ENCODE results near the gene RSPH6A. TPM values are rescaled to one million over a fixed set of nuclear protein-coding genes. Genes with fewer than 3 reads are reported as not detected.
A peak's percentile ranks its signal among the peaks of the same experiment; 100 is the strongest.

RSPH6A gene
- polyA plus RNA-seq, 1 of the 3 experiments (the other 2 are of a cell fraction), result 0.02 TPM

GRCh38 chr19:45786533-45786894 lies 28.6 kb downstream of the RSPH6A start:
- no peaks in the 10 kb centered on the region for H3K27me3 ChIP-seq (ENCODE audit: insufficient read depth)
- H3K36me3 ChIP-seq (replicated peaks in 1 of 2; ENCODE audit: control insufficient read depth in 1 of 2, insufficient read depth in 2 of 2, low read length in 1 of 2), result peaks cover 27 to 41% of the 10 kb centered on the region in 2 experiments
- 95% methylated on average over 15 of the region's 21 CpGs for WGBS (ENCODE audit: low lambda C conversion rate)
- no peaks in the 10 kb centered on the region for H4K20me1 ChIP-seq (ENCODE audit: insufficient read depth)
- H3K9me2 ChIP-seq, result no peaks in the 10 kb centered on the region
- ChIA-PET CTCF (interaction anchor here (1.3 to 2.9 kb wide), 3 partner anchors 12 to 31 kb away, joined by 3 to 12 read pairs (median 4); partner anchors contain the start of gene SIX5), POLR2A (interaction anchor here (0.7 kb wide), 1 partner anchor 16 kb away, joined by 3 read pairs; no protein-coding TSS in a partner anchor)
- no peak for DNase-seq
- no peak overlapping the region for H3K4me2 ChIP-seq
- H2AFZ ChIP-seq (ENCODE audit: low read depth), result no peak overlapping the region
- H3K4me3 ChIP-seq (ENCODE audit: low read depth in 2 of 2, low read length in 1 of 2), result no peak overlapping the region
- H3F3A ChIP-seq (replicated peaks; ENCODE audit: insufficient read depth), result peaks cover 14% of the 10 kb centered on the region
- no peak overlapping the region for H3K9ac ChIP-seq
- H3K4me1 ChIP-seq (ENCODE audit: control insufficient read depth in 1 of 2, insufficient read depth in 2 of 2, low read depth in 1 of 2, low read length in 1 of 2), result peaks cover 21 to 32% of the 10 kb centered on the region in 2 experiments; a peak in 3 of 4 replicates
- peaks cover 73% of the 10 kb centered on the region for H3K79me2 ChIP-seq (ENCODE audit: insufficient read depth)
- TF ChIP-seq JUND (IDR thresholded peaks at IDR 0.05) (no peak), FOXJ3 (CRISPR knock-in tag; IDR thresholded peaks at IDR 0.05) (no peak), USF2 (IDR thresholded peaks at IDR 0.05; ENCODE audit: borderline replicate concordance, low read depth, low read length) (no peak), RAD21 (IDR thresholded peaks at IDR 0.05; ENCODE audit: low read length) (no peak), EZH2phosphoT487 (IDR thresholded peaks at IDR 0.05; ENCODE audit: borderline replicate concordance, low read depth) (no peak), MAX (IDR thresholded peaks at IDR 0.05; ENCODE audit: low read depth) (no peak)
- TF ChIP-seq, protein P1, sequence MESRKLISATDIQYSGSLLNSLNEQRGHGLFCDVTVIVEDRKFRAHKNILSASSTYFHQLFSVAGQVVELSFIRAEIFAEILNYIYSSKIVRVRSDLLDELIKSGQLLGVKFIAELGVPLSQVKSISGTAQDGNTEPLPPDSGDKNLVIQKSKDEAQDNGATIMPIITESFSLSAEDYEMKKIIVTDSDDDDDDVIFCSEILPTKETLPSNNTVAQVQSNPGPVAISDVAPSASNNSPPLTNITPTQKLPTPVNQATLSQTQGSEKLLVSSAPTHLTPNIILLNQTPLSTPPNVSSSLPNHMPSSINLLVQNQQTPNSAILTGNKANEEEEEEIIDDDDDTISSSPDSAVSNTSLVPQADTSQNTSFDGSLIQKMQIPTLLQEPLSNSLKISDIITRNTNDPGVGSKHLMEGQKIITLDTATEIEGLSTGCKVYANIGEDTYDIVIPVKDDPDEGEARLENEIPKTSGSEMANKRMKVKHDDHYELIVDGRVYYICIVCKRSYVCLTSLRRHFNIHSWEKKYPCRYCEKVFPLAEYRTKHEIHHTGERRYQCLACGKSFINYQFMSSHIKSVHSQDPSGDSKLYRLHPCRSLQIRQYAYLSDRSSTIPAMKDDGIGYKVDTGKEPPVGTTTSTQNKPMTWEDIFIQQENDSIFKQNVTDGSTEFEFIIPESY (IDR thresholded peaks at IDR 0.05; ENCODE audit: borderline replicate concordance, low read depth), result no peak
- TF ChIP-seq, protein P2, sequence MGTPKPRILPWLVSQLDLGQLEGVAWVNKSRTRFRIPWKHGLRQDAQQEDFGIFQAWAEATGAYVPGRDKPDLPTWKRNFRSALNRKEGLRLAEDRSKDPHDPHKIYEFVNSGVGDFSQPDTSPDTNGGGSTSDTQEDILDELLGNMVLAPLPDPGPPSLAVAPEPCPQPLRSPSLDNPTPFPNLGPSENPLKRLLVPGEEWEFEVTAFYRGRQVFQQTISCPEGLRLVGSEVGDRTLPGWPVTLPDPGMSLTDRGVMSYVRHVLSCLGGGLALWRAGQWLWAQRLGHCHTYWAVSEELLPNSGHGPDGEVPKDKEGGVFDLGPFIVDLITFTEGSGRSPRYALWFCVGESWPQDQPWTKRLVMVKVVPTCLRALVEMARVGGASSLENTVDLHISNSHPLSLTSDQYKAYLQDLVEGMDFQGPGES (IDR thresholded peaks at IDR 0.05; ENCODE audit: low read depth, low read length), result no peak
- no peak overlapping the region for H3K27ac ChIP-seq (ENCODE audit: low read depth in 2 of 2, low read length in 1 of 2)
- H3K9me3 ChIP-seq, result no peaks in the 10 kb centered on the region

DNA sequence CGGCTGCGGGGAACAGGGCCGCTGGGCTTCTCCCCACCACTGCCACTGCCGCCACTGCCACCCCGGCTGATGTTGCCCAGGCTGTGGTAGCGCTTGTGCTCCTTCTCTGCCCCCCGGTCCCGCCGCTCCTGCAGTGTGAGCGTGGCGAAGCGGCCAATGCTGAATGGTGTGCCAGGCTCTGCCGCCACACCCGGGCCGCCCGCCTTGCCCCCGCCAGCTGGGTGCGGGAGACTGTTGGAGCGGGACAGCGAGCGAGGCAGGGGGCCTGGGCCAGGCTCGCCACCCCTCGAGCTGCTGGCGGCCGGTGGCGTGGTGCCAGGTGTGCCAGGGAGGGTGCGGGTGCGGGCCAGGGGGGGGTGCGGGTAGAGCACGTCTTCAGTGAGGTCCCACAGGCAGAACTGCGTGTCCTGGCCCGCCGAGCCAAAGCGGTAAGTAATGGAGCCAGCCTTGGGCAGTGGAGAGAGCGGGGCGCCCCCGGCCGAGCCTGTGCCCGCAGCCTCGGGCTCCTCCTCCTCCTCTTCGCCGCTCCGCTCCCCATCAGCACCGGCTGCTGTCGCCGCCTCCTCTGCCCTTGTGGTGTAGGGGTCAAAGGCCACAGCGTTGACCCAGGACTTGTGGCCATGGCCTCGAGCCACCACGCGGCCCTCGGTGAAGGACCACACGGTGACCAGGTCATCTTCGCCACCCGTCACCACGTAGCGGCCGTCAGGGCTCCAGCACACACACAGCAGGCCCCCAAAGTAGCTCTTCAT lies 29.2 kb downstream of the RSPH6A start:
- peaks cover 14% of the 10 kb centered on the region for H3F3A ChIP-seq (replicated peaks; ENCODE audit: insufficient read depth)
- H3K36me3 ChIP-seq (replicated peaks in 1 of 2; ENCODE audit: control insufficient read depth in 1 of 2, insufficient read depth in 2 of 2, low read length in 1 of 2), result peaks cover 27 to 41% of the 10 kb centered on the region in 2 experiments
- no peaks in the 10 kb centered on the region for H3K27me3 ChIP-seq (ENCODE audit: insufficient read depth)
- ChIA-PET CTCF (interaction anchor here (2.9 to 5.1 kb wide), 2 partner anchors 13 to 16 kb away, joined by 12 to 27 read pairs; partner anchors contain the start of gene SIX5), POLR2A (interaction anchor here (0.7 kb wide), 1 partner anchor 15 kb away, joined by 3 read pairs; no protein-coding TSS in a partner anchor)
- 0 out of 2 replicates have a peak, but pooled peaks cover 3% of the 10 kb centered on the region for H4K20me1 ChIP-seq (ENCODE audit: insufficient read depth)
- no peaks in the 10 kb centered on the region for H3K9me3 ChIP-seq
- H3K4me3 ChIP-seq (ENCODE audit: low read depth in 2 of 2, low read length in 1 of 2), result no peak overlapping the region
- H3K9ac ChIP-seq, result no peak overlapping the region
- DNase-seq, result no peak
- H3K9me2 ChIP-seq, result no peaks in the 10 kb centered on the region
- peak overlapping the region in 1 of 2 experiments; percentile 99; a peak in 1 of 4 replicates for H3K27ac ChIP-seq (ENCODE audit: low read depth in 2 of 2, low read length in 1 of 2)
- H3K4me1 ChIP-seq (ENCODE audit: control insufficient read depth in 1 of 2, insufficient read depth in 2 of 2, low read depth in 1 of 2, low read length in 1 of 2), result peaks cover 22 to 32% of the 10 kb centered on the region in 2 experiments; a peak in 3 of 4 replicates
- 91% methylated on average over 28 of the region's 57 CpGs for WGBS (ENCODE audit: low lambda C conversion rate)
- H3K79me2 ChIP-seq (ENCODE audit: insufficient read depth), result peaks cover 73% of the 10 kb centered on the region
- H3K4me2 ChIP-seq, result no peak overlapping the region
- H2AFZ ChIP-seq (ENCODE audit: low read depth), result no peak overlapping the region
- TF ChIP-seq POLR2AphosphoS5 (IDR thresholded peaks at IDR 0.05; ENCODE audit: low read depth, low read length) (no peak), MEF2A (IDR thresholded peaks at IDR 0.05; ENCODE audit: borderline replicate concordance, low read depth) (no peak), RAD21 (IDR thresholded peaks at IDR 0.05; ENCODE audit: low read length) (no peak), CHD2 (IDR thresholded peaks at IDR 0.05; ENCODE audit: low read length, partially characterized antibody) (no peak), EP300 (IDR thresholded peaks at IDR 0.05; ENCODE audit: borderline replicate concordance in 1 of 2, low read depth in 1 of 2, low read length in 1 of 2) (no peak), RCOR1 (IDR thresholded peaks at IDR 0.05; ENCODE audit: low read length) (no peak), SMC3 (IDR thresholded peaks at IDR 0.05; ENCODE audit: low read depth, low read length) (no peak), RXRA (IDR thresholded peaks at IDR 0.05; ENCODE audit: borderline replicate concordance, low read depth) (no peak)
- TF ChIP-seq, protein P1 (IDR thresholded peaks at IDR 0.05; ENCODE audit: borderline replicate concordance, low read depth), result no peak
